Epithelial cell of prostate (primary cell): ENCODE results near the gene CLASP1.
"Not testable (repeated sequence)": the region's sequence is repeated elsewhere in the genome, so short reads cannot be mapped to it uniquely, and the experiment has no call there.

Experiments
- DNase-seq: peaks from one replicate; pipeline ENCODE4 v3.0.0-alpha.2; 2011; ENCODE audit warnings: low read depth, low spot score
- H3K27ac ChIP-seq: fragments of 450-650 bp; 2 replicates; pipeline ENCODE4 v1.5.1; 2017; ENCODE audit warnings: mild to moderate bottlenecking

The CLASP1 gene

DNA sequence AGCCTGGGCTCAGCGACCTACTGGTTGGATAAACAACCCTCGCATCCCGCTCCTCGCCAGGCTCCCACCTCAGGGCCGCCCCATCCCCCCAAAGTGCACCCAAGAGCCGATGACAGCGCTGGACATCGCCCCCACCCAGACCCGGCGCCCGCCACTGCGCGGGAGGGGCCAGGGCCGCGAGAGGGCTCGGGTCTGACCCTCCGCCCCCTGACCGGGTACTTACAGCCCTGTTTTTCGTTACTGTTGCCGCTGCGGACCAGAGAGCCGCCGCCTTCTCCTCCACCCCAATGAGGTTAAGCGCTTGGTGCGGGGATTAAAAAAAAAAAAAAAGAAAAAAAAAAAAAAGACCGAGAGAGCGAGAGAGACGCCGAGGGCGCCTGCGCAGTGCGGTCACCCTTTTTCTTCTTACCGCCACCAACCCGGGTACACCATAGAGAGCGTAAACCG, at the start of gene CLASP1:
Gene CLASP1, minus strand, starts transcription at position 314 of the 447 bp plus-strand sequence. CDS start 43,567 bp downstream, outside the sequence.
- peak within 1 kb of the TSS; percentile 91 for H3K27ac ChIP-seq
- peak; percentile 81 for DNase-seq

DNA sequence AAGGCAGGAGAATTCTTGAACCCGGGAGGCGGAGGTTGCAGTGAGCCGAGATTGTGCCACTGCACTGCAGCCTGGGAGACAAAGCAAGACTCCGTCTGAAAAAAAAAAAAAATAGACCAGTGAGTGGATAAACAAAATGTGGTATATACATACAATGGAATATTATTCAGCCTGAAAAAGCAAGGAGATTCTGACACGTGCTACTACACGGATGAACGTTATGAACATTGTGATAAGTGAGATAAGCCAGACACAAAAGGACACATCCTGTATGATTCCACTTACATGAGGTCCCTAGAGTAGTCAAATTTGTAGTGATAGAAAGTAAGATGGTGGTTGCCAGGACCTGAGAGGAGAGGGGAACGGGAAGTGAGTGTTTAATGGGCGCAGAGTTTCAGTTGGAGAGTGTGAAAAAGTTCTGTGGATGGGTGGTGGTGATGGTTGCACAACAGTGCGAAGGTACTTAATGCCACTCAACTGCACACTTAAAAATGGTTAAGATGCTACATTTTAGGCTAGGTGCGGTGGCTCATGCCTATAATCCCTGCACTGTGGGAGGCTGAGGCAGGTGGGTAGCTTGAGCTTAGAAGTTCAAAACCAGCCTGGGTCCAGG, 49.2 kb upstream of the CLASP1 start:
- peak overlapping the region; percentile 91 for H3K27ac ChIP-seq
- DNase-seq = no peak

DNA sequence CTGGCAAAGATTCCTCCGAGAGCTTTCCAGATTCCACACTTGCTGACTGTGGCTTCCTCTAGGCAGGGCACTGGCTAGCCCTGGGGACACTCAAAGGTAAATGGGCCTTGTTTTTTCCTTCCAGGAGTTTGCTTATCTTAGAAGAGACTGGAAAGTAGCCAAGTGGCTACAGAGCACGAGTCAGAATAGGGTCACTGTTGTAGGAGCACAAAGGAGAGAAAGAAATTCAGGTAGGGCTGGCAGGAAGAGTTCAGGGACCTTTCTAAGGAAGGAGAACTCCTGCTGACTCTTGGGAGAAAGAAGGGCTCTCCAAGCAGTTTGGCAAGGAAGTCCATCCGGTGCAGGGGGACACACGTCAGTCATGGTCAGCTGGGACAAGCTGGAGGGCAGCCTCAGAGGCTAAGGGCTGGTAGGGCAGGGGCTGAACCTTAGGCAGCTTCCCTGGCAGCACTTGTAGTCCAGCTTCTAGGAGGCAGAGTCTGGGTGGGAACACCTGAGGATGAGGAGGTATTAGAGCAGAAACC, 47.9 kb upstream of the CLASP1 start:
- DNase-seq = no peak
- peak overlapping the region; percentile 46 for H3K27ac ChIP-seq

DNA sequence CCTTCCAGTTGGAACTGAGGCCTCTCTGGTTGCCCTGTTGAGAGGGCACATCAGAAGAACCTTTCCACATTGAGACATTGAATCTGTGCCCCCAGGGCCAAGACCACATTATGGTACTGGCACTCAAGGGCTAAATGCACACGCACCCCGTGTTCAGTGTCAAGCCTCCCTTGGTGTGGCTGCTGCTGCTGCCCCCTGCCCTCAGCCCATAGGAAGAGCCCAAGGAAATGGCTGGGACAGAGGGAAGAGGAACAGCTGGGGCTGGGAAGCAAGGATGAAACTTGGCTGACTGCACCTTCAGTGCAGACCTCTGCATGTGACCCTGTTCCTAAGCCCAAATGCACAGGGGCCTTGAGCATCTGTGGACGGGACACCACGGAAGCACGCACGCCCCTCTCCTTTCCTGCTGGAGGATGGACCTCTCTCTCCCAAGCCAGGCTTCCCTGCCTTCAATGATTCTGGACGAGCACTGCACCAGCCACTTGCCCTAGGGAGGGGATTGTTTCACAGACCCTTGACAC, 47.2 kb upstream of the CLASP1 start:
- peak overlapping the region; percentile 46 for H3K27ac ChIP-seq
- no peak for DNase-seq

DNA sequence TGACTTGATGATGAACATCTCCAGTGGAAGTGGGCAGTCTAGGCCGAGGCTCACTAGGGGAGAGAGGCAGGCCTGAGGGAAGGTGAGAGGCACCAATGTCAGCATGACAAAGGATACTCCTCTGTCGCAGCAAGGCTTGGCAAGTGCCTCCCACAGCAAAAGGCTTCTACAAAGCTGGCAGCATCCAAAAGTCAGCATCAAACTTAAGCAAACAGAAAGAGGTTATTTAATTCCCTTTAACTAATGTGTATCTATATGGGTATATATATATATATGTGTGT, 45.8 kb upstream of the CLASP1 start:
- peak overlapping the region; percentile 41 for H3K27ac ChIP-seq
- no peak for DNase-seq

DNA sequence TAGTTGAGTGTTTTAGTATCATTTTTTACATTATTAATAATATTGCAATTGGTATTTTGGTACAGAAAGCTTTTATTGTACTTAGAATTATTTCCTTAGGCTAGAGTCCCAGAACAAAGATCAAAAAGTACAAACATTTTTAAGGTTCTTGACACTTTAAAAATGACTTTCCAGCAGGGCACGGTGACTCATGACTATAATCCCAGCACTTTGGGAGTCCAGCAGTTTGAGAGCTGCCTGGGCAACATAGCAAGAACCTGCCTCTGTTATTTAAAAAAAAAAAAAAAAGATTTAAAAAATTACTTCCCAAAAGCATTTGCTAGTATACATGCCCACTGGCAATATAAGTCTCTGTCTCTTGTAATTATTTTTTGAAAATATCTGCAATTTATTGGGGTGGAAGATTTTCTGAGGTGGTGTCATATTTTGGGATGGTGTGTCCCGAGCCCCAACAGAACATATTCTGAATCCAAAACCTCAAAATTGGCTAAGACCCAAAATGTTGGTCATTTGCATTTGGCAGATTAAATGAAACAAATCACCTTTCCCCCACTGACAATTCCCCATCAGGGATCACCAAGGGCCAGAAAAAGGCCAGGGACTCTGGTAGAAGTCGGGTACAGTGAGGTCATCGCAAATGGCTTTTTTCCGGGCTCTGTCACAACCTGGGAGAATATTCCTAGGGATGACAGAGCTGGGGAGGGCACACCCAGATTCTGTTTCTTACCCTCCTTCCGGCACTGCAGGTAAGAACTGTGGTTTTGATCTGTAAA, 45.3 kb upstream of the CLASP1 start:
- no peak for DNase-seq
- H3K27ac ChIP-seq = peak overlapping the region; percentile 41

DNA sequence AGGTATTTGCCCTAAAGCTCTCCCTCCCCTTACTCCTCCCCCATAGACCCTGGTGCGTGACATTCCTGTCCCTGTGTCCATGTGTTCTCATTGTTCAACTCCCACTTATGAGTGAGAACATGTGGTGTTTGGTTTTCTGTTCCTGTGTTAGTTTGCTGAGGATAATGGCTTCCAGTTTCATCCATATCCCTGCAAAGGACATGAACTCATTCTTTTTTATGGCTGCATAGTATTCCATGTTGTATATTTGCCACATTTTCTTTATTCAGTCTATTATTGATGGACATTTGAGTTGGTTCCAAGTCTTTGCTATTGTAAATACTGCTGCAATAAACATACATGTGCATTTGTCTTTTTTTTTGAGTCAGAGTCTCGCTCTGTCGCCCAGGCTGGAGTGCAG, 41.3 kb upstream of the CLASP1 start:
- not testable (repeated sequence) for H3K27ac ChIP-seq, DNase-seq

DNA sequence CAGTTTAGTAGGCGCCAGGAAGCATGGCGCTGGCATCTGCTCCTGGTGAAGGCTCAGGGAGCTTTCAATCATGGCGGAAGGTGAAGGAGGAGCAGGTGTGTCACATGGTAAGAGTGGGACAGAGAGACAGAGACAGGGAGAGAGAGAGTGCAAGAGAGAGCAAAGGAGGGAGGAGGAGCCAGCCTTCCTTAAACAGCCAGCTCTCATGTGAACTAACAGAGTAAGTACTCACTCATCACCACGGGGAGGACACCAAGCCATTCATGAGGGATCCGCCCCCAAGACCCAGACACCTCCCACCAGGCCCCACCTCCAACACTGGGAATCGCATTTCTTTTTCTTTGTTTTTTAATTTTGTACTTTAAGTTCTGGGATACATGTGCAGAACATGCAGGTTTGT, 40.8 kb upstream of the CLASP1 start:
- H3K27ac ChIP-seq = no peak overlapping the region
- no peak for DNase-seq

DNA sequence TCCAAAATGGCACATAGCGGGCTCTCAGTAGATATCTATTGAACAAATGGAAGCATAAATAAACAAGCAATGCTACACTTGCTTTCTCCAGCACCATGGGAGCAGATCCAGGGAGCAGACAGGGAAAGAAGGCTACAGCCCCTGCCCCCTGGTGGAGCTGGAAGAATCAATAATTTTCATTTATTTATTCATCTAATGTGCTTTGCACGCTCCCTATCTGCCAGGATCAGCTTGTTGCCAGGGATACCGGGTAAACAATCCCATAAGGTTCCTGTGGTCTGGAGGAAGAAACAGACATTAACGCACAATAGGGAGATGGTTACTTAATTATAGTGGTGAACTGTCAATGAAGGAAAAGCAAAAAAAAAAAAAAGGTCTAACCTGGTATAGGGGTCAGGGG, 40.1 kb upstream of the CLASP1 start:
- DNase-seq = no peak
- no peak overlapping the region for H3K27ac ChIP-seq

DNA sequence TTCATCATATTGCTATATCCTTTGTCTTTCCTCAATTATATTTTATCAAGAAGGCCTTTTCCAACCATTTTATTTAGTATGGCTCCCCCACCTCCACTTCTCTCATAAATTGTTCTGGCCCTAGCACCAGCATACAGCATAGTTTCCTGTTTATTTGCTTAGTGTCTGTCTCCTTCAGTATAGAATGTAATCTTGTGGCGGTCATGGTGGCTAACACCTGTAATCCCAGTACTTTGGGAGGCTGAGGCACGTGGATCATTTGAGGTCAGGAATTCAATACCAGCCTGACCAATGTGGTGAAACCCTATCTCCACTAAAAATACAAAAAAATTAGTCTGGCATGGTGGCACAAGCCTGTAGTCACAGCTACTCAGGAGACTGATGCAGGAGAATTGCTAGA, 39.6 kb upstream of the CLASP1 start:
- no peak overlapping the region for H3K27ac ChIP-seq
- DNase-seq = no peak

DNA sequence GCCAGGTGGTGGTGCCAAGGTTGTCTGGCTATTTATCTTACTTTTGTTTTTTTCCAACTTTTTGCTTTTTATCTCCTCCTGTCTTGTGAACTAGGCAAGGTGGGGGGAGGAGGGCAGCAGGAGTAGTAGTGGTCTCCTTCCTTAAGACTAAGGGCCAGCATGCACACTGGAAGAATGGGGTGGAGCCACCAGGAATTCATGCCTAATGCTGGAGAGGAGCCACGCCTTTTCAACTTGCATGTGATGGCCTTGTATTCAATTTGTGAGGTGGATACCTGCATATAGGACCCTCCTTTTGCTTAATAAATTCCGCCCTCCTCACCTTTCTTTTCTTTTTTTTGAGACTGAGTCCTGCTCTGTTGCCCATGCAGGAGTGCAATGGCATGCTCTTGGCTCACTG, 37.6 kb upstream of the CLASP1 start:
- DNase-seq = no peak
- H3K27ac ChIP-seq = no peak overlapping the region

DNA sequence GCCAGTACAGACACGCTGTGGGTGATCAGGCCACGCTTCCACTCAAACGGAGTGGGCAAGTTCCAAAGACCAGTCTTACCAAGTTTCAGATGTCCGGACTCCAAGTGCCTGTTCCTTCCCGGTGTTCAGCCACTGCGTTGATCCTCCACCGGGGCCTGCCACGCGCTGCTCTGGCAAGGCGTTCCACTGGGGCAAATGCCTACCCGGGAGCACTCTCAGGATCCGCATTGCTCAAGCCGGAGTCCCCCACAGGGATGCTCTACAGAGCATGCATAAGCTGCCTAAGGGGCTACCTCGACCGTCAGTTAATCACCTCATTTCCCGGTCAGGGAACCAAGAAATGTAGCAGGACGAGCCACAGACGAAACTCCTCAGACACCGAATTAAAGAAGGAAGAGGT, 37.0 kb upstream of the CLASP1 start:
- no peak for DNase-seq

DNA sequence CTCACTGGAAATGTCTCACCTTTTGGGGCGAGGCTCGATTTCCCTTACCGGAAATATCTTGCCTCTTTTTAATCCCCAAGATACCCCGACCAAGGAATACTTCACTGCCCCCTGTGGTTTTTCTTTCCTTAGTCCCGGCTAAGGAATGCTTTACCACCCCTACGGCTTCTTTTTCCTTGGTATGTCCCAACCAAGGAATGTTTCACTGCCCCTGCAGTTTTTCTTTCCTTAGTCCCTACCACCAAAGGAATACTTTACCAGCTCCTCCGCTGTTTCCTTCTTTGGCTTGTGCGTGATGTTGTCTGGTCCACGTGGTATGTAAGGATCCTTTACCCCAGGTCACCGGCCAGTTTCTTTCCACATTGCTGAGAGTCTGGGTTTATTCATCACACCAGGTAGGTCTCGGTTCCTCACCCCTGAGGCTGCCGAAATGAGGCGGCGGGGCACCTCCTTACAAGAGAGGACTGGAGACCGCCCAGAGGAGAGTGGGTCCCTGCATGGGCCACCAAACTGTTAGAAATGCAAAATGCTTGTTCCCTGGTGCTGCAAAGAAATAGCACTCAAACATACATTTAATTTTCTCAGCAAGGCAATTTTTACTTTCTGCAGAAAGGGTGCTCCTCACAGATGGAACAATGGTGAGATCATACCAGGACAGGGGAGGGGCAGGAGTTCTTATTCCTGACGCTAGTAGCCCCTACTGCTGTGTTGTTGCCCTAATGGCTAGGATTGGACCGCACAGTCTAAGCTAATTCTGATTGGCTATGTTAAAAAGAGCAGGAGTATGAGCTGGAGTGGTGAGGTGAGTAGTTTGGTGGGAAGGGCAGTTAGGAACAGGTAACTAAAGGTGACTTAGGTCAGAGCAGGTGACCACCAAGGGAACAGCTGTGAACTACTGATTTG, 33.4 kb upstream of the CLASP1 start:
- no peak for DNase-seq
- H3K27ac ChIP-seq = no peak overlapping the region

More for the DNA sequence above, 37.0 kb upstream of the CLASP1 start:
- no peak overlapping the region for H3K27ac ChIP-seq

DNA sequence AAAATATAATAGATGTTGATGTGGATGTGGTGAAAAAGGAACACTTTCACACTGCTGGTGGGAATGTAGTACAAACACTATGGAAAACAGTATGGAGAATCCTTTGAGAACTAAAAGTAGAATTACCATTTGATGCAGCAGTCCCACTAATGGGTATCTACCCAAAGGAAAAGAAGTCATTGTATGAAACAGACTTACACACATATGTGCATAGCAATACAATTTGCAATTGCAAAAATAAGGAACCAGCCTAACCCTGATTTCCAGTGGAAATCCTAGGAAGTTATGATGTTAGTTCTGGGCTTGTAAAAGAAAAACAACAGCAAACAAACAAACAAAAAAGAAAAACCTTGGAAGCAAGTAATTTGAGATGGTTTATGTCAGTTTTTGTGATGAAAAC, 28.6 kb upstream of the CLASP1 start:
- H3K27ac ChIP-seq = no peak overlapping the region
- no peak for DNase-seq

DNA sequence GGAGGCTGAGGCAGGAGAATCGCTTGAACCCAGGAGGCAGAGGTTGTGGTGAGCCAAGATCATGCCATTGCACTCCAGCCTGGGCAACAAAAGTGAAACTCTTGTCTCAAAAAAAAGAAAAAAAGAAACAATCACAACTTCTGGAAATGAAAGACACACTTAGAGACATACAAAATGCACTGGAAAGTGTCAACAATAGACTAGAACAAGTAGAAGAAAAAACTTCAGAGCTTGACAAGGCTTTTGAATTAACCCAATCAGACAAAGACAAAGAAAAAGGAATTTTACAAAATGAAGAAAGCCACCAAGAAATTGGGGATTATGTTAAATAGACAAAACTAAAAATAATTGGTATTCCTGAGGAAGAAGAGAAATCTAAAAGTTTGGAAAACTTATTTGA, 22.4 kb upstream of the CLASP1 start:
- DNase-seq, H3K27ac ChIP-seq: not testable (repeated sequence)

DNA sequence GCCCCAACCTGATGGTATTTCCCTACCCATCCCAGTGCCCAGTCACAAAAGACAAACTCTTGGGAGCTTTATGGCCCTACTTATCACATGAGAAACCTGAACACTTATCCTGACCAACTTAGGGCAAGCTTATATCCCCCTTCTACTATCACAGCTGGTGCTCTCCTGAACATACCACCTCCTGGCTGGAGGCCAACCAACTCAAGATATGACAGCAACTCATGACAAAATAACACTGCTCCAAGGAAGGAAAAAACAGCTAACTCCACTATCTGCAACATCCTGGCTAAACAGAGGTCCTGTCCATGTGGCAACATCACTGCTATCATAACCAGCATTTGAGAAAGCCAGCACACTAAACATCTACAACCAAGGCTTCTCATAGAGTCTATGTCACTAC, 20.9 kb upstream of the CLASP1 start:
- no peak overlapping the region for H3K27ac ChIP-seq
- DNase-seq = no peak

DNA sequence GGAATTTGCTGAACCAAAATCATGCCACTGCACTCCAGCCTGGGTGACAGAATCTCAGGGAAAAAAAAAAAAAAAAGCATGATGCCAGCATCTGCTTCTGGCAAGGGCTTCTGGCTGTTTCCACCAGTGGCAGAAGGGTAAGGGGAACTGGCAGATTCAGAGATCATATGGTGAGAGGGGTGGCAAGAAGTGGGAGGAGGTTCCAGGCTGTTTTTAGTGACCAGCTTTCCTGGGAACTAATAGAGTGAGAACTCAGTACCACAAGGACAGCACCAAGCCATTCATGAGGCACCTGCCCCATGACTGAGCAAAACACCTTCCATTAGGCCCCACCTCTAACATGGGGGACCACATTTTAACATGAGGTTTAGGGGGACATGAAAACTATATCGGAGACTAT, 18.4 kb upstream of the CLASP1 start:
- no peak for DNase-seq
- H3K27ac ChIP-seq = no peak overlapping the region

DNA sequence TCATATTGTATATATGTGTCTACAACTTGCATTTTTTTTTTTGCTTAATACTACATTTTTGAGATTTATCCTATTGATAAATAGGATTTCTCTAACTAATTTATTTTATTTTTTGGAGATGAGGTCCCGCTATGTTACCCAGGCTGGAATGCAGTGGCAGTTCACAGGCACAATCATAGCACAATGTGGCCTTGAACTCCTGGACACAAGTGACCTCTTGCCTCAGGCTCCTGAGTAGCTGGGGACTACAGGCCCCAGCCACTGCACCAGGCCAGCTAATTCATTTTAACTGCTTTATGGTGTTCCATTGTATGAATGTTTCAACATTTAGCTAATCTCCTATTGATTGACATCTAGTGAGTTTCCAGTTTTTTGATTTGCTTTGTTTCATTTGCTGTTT, 16.8 kb upstream of the CLASP1 start:
- H3K27ac ChIP-seq = peak overlapping the region; percentile 68
- DNase-seq = no peak

DNA sequence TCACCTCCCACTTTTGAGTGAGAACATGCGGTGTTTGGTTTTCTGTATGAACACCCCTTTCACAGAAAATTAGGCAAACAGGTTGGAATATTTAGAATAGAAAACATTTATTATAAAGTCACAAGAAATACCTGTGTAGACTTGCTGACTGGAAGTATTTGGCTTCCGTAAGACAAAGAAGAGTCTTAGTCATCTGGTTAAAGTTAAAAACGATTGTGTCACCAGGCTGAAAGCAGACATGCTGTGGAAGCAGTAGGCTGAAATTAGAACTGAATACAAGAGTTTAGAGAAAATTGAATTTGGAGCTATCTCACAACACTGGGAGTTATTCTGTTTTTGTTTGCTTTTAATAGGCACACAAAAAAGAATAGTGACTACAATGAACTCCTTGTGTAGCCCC, 16.2 kb upstream of the CLASP1 start:
- peak overlapping the region; percentile 68 for H3K27ac ChIP-seq
- peak; percentile 46 for DNase-seq

DNA sequence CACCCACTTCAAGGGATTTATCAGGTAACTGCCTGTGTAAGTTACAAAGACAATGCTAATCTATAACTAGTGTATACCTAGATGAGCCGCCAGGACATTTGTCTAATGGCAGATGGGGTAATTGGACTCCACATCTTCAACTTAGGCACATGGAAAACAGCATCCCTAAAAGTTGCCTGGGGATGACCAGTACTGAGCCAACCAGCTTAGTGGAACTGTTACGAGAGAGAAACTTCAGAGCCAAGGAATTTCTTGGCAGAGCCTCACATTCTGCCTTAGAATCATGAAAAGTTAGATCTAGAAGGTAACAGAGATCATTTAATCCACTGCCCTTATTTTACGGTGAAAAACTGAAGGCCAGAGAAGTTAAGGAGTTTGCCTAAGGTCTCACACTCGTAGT, 15.5 kb upstream of the CLASP1 start:
- no peak for DNase-seq
- H3K27ac ChIP-seq = peak overlapping the region; percentile 68

DNA sequence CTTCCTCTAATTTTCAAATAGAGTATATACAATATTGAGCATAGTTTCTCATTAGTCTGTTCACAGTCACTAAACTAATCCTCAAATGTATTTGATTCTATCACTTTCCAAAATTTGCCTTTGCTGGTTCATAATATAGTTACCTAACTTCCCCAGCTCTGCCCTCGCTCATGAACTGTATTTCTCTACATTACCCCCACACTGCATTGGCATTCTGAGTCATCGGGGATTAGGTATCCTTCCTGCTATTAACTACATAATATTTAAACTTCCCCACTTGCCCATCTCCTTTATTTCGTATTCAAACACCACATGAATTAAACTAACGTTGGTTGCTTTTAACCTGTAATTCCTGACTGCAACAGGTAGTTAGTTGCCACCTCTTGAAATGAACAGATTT, 14.8 kb upstream of the CLASP1 start:
- DNase-seq = no peak
- H3K27ac ChIP-seq = peak overlapping the region; percentile 68
